HG02884 (cell line): ENCODE results near the gene EFHD1.
"Not testable (repeated sequence)": the region's sequence is repeated elsewhere in the genome, so short reads cannot be mapped to it uniquely, and the experiment has no call there.

Experiments
- ATAC-seq: cut with Tn5 transposase; IDR thresholded peaks from one replicate; pipeline ENCODE4 v1.9.1; 2021; ENCODE audit warnings: mild to moderate bottlenecking, moderate library complexity; ENCODE audit not compliant: unreplicated experiment

Gene EFHD1

GRCh38 chr2:232646726-232647125, 13.3 kb downstream of the EFHD1 start:
- no peak for ATAC-seq

GRCh38 chr2:232647261-232647660, 13.9 kb downstream of the EFHD1 start:
- ATAC-seq = no peak

GRCh38 chr2:232649033-232649432, 15.6 kb downstream of the EFHD1 start:
- no peak for ATAC-seq

- no peak for ATAC-seq
These were observed 19.1 kb downstream of the EFHD1 start for GRCh38 chr2:232652505-232652851.

GRCh38 chr2:232653441-232653840, 20.0 kb downstream of the EFHD1 start:
- no peak for ATAC-seq

- no peak for ATAC-seq
These were observed 22.0 kb downstream of the EFHD1 start for GRCh38 chr2:232655392-232655791.

GRCh38 chr2:232658217-232658785, 24.9 kb downstream of the EFHD1 start:
- no peak for ATAC-seq

GRCh38 chr2:232659359-232659758, 26.0 kb downstream of the EFHD1 start:
- ATAC-seq = no peak

GRCh38 chr2:232662486-232663260, 29.3 kb downstream of the EFHD1 start:
- no peak for ATAC-seq

- no peak for ATAC-seq
These were observed 32.8 kb downstream of the EFHD1 start for GRCh38 chr2:232666051-232666805.

GRCh38 chr2:232667989-232668583, 34.7 kb downstream of the EFHD1 start:
- ATAC-seq = no peak

- no peak for ATAC-seq
These were observed 35.5 kb downstream of the EFHD1 start for GRCh38 chr2:232668805-232669444.

GRCh38 chr2:232672588-232672987, 39.2 kb downstream of the EFHD1 start:
- no peak for ATAC-seq

GRCh38 chr2:232674491-232674890, 41.1 kb downstream of the EFHD1 start:
- no peak for ATAC-seq

GRCh38 chr2:232675381-232675780, 42.0 kb downstream of the EFHD1 start:
- ATAC-seq = no peak

GRCh38 chr2:232680006-232680405, 46.6 kb downstream of the EFHD1 start:
- no peak for ATAC-seq

GRCh38 chr2:232681527-232681926, 48.1 kb downstream of the EFHD1 start:
- ATAC-seq = no peak

- ATAC-seq = no peak
These were observed 50.0 kb downstream of the EFHD1 start for GRCh38 chr2:232683368-232683767.

GRCh38 chr2:232685391-232685790, 52.0 kb downstream of the EFHD1 start:
- ATAC-seq = not testable (repeated sequence)

- no peak for ATAC-seq
These were observed 54.2 kb downstream of the EFHD1 start for GRCh38 chr2:232687382-232688160.
